K562 (cell line): ENCODE measurements around the gene PLA1A.

Experiments
- DPF2 ChIP-seq: fragments of 450-650 bp; IDR thresholded peaks from 2 replicates; pipeline ENCODE4 v1.6.1; 2016
- ELF1 ChIP-seq: fragments of 200-800 bp; sonication (Bioruptor generic); IDR thresholded peaks from 2 replicates; pipeline ENCODE4 v1.6.1; 2016; ENCODE audit warnings: missing genetic modification characterization, missing compliant biosample characterization
- EZH2 ChIP-seq: IDR thresholded peaks from 2 replicates; pipeline ENCODE4 v1.6.1; 2012; ENCODE audit warnings: low read depth, mild to moderate bottlenecking, inconsistent platforms, low read length, borderline replicate concordance
- FOXJ2 ChIP-seq: fragments of 200-800 bp; sonication (Bioruptor generic); IDR thresholded peaks from 2 replicates; pipeline ENCODE4 v1.6.1; 2016; ENCODE audit warnings: missing genetic modification characterization, missing compliant biosample characterization
- NR3C1 ChIP-seq: sonication (generic); formaldehyde crosslinking; IDR thresholded peaks from 2 replicates; pipeline ENCODE4 v1.8.1; 2022; ENCODE audit warnings: missing genetic modification reagents
- STAT5A ChIP-seq: IDR thresholded peaks from 2 replicates; pipeline ENCODE4 v1.6.1; 2012; ENCODE audit warnings: low read length, inconsistent platforms, borderline replicate concordance
- ZKSCAN1 ChIP-seq: fragments of 150-350 bp; IDR thresholded peaks from 2 replicates; pipeline ENCODE4 v1.6.1; 2016; ENCODE audit warnings: low read depth, low read length
- ZNF507 ChIP-seq: conservative IDR thresholded peaks from 2 replicates; pipeline ENCODE4 v1.6.1; 2017; ENCODE audit warnings: missing genetic modification characterization, missing compliant biosample characterization
- TF ChIP-seq, protein P1 (sequence below), 3 experiments: IDR thresholded peaks in 2 of 3; conservative IDR thresholded peaks in 1 of 3; 2 replicates each; pipeline ENCODE4 v1.5.1; 2011 to 2012; ENCODE audit warnings: low read length in 3 of 3, mild to moderate bottlenecking in 3 of 3, control low read depth in 2 of 3, improper control_type of control experiment in 1 of 3, inconsistent platforms in 1 of 3, low read depth in 1 of 3, mixed read lengths in 1 of 3, moderate library complexity in 1 of 3; ENCODE audit not compliant: insufficient read depth in 2 of 3
- TF ChIP-seq, protein P2 (sequence below), 2 experiments: fragments of 450-650 bp in 1 of 2; sonication (generic) in 1 of 2; formaldehyde crosslinking in 1 of 2; IDR thresholded peaks in 1 of 2; conservative IDR thresholded peaks in 1 of 2; 2 replicates each; pipeline versions ENCODE4 v1.6.1 to v1.8.1; 2016 to 2023; ENCODE audit warnings: mild to moderate bottlenecking in 2 of 2, moderate library complexity in 2 of 2, inconsistent platforms in 1 of 2, missing genetic modification reagents in 1 of 2
- TF ChIP-seq, protein P3 (sequence below), 2 experiments: fragments of 150-350 bp in 1 of 2; IDR thresholded peaks; 2 replicates each; pipeline ENCODE4 v1.6.1; 2012 to 2016; ENCODE audit warnings: low read depth in 2 of 2, low read length in 2 of 2, mild to moderate bottlenecking in 1 of 2, moderate library complexity in 1 of 2

DNA sequence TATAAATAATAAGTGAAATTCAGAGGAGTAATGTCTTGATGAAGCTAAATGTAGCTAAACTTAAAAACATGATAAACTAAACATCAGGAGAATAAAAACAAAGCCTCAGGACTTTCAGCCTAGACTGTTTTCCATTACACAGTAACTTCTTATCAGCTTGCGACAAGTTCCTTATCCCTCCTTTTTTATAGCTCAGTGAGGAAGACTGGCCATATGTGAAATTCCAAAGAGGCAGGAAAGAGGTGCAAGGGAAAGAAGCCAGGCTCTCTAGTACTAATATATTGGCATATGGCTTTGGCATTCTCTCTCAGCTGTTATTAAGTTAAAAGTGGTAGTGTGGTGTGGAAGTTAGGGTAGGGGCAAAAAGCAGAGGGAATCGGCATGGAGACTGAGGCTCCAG, 75.1 kb downstream of the PLA1A start:
- TF ChIP-seq NR3C1 (CRISPR knock-in tag) (no peak), DPF2 (no peak), ZNF507 (tag) (no peak), ELF1 (no peak), FOXJ2 (tag) (no peak), ZKSCAN1 (no peak), STAT5A (no peak), EZH2 (no peak)
- TF ChIP-seq, protein P1, sequence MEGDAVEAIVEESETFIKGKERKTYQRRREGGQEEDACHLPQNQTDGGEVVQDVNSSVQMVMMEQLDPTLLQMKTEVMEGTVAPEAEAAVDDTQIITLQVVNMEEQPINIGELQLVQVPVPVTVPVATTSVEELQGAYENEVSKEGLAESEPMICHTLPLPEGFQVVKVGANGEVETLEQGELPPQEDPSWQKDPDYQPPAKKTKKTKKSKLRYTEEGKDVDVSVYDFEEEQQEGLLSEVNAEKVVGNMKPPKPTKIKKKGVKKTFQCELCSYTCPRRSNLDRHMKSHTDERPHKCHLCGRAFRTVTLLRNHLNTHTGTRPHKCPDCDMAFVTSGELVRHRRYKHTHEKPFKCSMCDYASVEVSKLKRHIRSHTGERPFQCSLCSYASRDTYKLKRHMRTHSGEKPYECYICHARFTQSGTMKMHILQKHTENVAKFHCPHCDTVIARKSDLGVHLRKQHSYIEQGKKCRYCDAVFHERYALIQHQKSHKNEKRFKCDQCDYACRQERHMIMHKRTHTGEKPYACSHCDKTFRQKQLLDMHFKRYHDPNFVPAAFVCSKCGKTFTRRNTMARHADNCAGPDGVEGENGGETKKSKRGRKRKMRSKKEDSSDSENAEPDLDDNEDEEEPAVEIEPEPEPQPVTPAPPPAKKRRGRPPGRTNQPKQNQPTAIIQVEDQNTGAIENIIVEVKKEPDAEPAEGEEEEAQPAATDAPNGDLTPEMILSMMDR (IDR thresholded peaks at IDR 0.05 in 2 of 3, conservative IDR thresholded peaks at IDR 0.05 in 1 of 3; ENCODE audit: insufficient read depth in 2 of 3, low read depth in 1 of 3, low read length in 3 of 3) = no peak
- TF ChIP-seq, protein P2, sequence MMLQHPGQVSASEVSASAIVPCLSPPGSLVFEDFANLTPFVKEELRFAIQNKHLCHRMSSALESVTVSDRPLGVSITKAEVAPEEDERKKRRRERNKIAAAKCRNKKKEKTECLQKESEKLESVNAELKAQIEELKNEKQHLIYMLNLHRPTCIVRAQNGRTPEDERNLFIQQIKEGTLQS (IDR thresholded peaks at IDR 0.05) = no peak
- TF ChIP-seq, protein P2 (CRISPR knock-in tag; conservative IDR thresholded peaks at IDR 0.05) = no peak
- TF ChIP-seq, protein P3, sequence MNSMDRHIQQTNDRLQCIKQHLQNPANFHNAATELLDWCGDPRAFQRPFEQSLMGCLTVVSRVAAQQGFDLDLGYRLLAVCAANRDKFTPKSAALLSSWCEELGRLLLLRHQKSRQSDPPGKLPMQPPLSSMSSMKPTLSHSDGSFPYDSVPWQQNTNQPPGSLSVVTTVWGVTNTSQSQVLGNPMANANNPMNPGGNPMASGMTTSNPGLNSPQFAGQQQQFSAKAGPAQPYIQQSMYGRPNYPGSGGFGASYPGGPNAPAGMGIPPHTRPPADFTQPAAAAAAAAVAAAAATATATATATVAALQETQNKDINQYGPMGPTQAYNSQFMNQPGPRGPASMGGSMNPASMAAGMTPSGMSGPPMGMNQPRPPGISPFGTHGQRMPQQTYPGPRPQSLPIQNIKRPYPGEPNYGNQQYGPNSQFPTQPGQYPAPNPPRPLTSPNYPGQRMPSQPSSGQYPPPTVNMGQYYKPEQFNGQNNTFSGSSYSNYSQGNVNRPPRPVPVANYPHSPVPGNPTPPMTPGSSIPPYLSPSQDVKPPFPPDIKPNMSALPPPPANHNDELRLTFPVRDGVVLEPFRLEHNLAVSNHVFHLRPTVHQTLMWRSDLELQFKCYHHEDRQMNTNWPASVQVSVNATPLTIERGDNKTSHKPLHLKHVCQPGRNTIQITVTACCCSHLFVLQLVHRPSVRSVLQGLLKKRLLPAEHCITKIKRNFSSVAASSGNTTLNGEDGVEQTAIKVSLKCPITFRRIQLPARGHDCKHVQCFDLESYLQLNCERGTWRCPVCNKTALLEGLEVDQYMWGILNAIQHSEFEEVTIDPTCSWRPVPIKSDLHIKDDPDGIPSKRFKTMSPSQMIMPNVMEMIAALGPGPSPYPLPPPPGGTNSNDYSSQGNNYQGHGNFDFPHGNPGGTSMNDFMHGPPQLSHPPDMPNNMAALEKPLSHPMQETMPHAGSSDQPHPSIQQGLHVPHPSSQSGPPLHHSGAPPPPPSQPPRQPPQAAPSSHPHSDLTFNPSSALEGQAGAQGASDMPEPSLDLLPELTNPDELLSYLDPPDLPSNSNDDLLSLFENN (IDR thresholded peaks at IDR 0.05; ENCODE audit: low read depth in 2 of 2, low read length in 2 of 2) = no peak
